ENCODE data around the gene TANGO6.

GRCh38 chr16:68907781-68908181 lies 64.5 kb downstream of the TANGO6 start:
- TF ChIP-seq CTCF (IDR thresholded peaks at IDR 0.05) (no peak), POLR2A (IDR thresholded peaks at IDR 0.05) (no peak)

All from tibial nerve (tissue), 3 donors.